Measurements from ENCODE around the gene COPB1.

DNA sequence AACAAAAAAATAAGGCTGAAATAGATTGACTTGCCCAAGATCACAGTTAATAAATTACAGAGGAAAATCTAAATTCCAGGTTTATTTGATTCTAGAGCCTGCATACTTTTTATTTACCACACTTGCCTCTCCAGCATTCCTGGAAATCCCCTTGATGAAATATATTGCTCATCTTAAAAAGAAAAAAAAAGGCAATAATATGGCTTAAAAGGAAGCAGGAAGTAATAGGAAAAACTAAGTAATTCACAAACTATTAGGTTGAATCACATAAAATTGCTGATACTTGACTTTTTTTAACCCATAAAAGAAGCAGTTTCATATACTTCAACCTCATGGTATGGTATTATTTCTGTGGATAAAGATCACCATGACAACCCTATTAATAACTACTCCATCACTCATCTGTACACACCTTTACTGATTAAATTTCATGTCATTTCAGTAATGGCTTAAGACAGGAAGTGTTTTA, 52.9 kb downstream of the COPB1 start:
- TF ChIP-seq FOXM1 (IDR thresholded peaks at IDR 0.05; ENCODE audit: borderline replicate concordance) = no peak
- TF ChIP-seq TARDBP (IDR thresholded peaks at IDR 0.05) = no peak
- TF ChIP-seq SP1 (IDR thresholded peaks at IDR 0.05) = no peak
- TF ChIP-seq BHLHE40 (IDR thresholded peaks at IDR 0.05; ENCODE audit: borderline replicate concordance) = no peak
- no peak for TF ChIP-seq SUZ12 (IDR thresholded peaks at IDR 0.05)
- TF ChIP-seq ZNF384 (IDR thresholded peaks at IDR 0.05) = no peak
- no peak for TF ChIP-seq L3MBTL2 (conservative IDR thresholded peaks at IDR 0.05)
- TF ChIP-seq ARNT (IDR thresholded peaks at IDR 0.05) = no peak

Data from HEK293T (cell line).